IgD-negative memory B cell (primary cell): Measurements from ENCODE around the gene HIPK2. TPM values are rescaled to one million over a fixed set of nuclear protein-coding genes. Genes with fewer than 3 reads are reported as not detected.

Source experiments
- H3K27ac Mint-ChIP-seq, 3 donors: one replicate each; pipeline ENCODE4 v1.8.0; 2020 to 2022; ENCODE audit warnings: mild to moderate bottlenecking in 3 of 3, mixed read lengths in 3 of 3, moderate library complexity in 1 of 3
- H3K27me3 Mint-ChIP-seq: one replicate; pipeline ENCODE4 v1.8.0; 2021; ENCODE audit warnings: mixed read lengths
- H3K36me3 Mint-ChIP-seq: one replicate; pipeline ENCODE4 v1.8.0; 2020; ENCODE audit warnings: mild to moderate bottlenecking, mixed read lengths
- H3K4me1 Mint-ChIP-seq, 3 donors: one replicate each; pipeline ENCODE4 v1.8.0; 2020 to 2022; ENCODE audit warnings: mixed read lengths in 3 of 3, mild to moderate bottlenecking in 1 of 3
- H3K4me3 Mint-ChIP-seq, 4 donors: one replicate each; pipeline ENCODE4 v1.8.0; 2020 to 2022; ENCODE audit warnings: mild to moderate bottlenecking in 4 of 4, mixed read lengths in 4 of 4, moderate library complexity in 3 of 4
- H3K9me3 Mint-ChIP-seq, 3 donors: one replicate each; pipeline ENCODE4 v1.8.0; 2020 to 2021; ENCODE audit warnings: mixed read lengths in 3 of 3, mild to moderate bottlenecking in 1 of 3
- polyA plus RNA-seq: library from polyadenylated mRNA; unstranded; fragments of 300-500 nt; fragmentation: Illumina TruSeq; gene quantifications from one replicate; pipeline ENCODE4 v1.2.3, GENCODE V29; 2021

Gene HIPK2
- polyA plus RNA-seq, 1 donor from 2014 or later, result 5.5 TPM

GRCh38 chr7:139728203-139728602 is 49.6 kb downstream of the HIPK2 start:
- Mint-ChIP-seq H3K9me3 (no peaks in the 10 kb centered on the region), H3K27ac (peak overlapping the region; percentile 34 to 100 (median 71)), H3K4me1 (peaks cover 37 to 63% (median 54%) of the 10 kb centered on the region in 3 donors), H3K4me3 (no peak overlapping the region), H3K27me3 (no peaks in the 10 kb centered on the region), H3K36me3 (peaks cover 15% of the 10 kb centered on the region)

GRCh38 chr7:139727151-139727705 is 50.6 kb downstream of the HIPK2 start:
- Mint-ChIP-seq H3K27ac (peak overlapping the region; percentile 89 to 100 (median 100)), H3K27me3 (no peaks in the 10 kb centered on the region), H3K36me3 (peaks cover 15% of the 10 kb centered on the region), H3K4me3 (peak overlapping the region in 3 of 4 donors; percentile 50 to 89 (median 69)), H3K9me3 (no peaks in the 10 kb centered on the region), H3K4me1 (peaks cover 37 to 62% (median 51%) of the 10 kb centered on the region in 3 donors)

- H3K4me1 Mint-ChIP-seq, result peaks cover 33 to 59% (median 45%) of the 10 kb centered on the region in 3 donors
- peak overlapping the region; percentile 89 to 100 (median 100) for H3K27ac Mint-ChIP-seq
- no peaks in the 10 kb centered on the region for H3K9me3 Mint-ChIP-seq
- H3K36me3 Mint-ChIP-seq, result peaks cover 13% of the 10 kb centered on the region
- peak overlapping the region; percentile 50 to 94 (median 68) for H3K4me3 Mint-ChIP-seq
- no peaks in the 10 kb centered on the region for H3K27me3 Mint-ChIP-seq
Measured at GRCh38 chr7:139726485-139726869, 51.3 kb downstream of the HIPK2 start.

GRCh38 chr7:139725858-139726484 is 51.8 kb downstream of the HIPK2 start:
- H3K36me3 Mint-ChIP-seq, result peaks cover 13% of the 10 kb centered on the region
- H3K4me1 Mint-ChIP-seq, result peaks cover 27 to 59% (median 40%) of the 10 kb centered on the region in 3 donors
- peak overlapping the region; percentile 50 to 94 (median 69) for H3K4me3 Mint-ChIP-seq
- H3K27me3 Mint-ChIP-seq, result no peaks in the 10 kb centered on the region
- H3K27ac Mint-ChIP-seq, result peak overlapping the region; percentile 89 to 100 (median 100)
- no peaks in the 10 kb centered on the region for H3K9me3 Mint-ChIP-seq

- Mint-ChIP-seq H3K27ac (peak overlapping the region; percentile 89 to 100 (median 100)), H3K27me3 (no peaks in the 10 kb centered on the region), H3K4me1 (peaks cover 26 to 55% (median 35%) of the 10 kb centered on the region in 3 donors), H3K36me3 (peaks cover 13% of the 10 kb centered on the region), H3K4me3 (peak overlapping the region; percentile 50 to 94 (median 76)), H3K9me3 (no peaks in the 10 kb centered on the region)
Measured at GRCh38 chr7:139725077-139725476, 52.7 kb downstream of the HIPK2 start.

GRCh38 chr7:139722604-139723003 is 55.2 kb downstream of the HIPK2 start:
- Mint-ChIP-seq H3K27me3 (no peaks in the 10 kb centered on the region), H3K4me1 (peaks cover 26 to 44% (median 31%) of the 10 kb centered on the region in 3 donors), H3K4me3 (no peak overlapping the region), H3K27ac (peak overlapping the region in 1 of 3 donors; percentile 43), H3K36me3 (peaks cover 12% of the 10 kb centered on the region), H3K9me3 (no peaks in the 10 kb centered on the region)

- no peak overlapping the region for H3K27ac Mint-ChIP-seq
- H3K27me3 Mint-ChIP-seq, result no peaks in the 10 kb centered on the region
- H3K36me3 Mint-ChIP-seq, result peaks cover 9% of the 10 kb centered on the region
- H3K4me3 Mint-ChIP-seq, result peak overlapping the region in 1 of 4 donors; percentile 25
- no peaks in the 10 kb centered on the region for H3K9me3 Mint-ChIP-seq
- H3K4me1 Mint-ChIP-seq, result peaks cover 20 to 40% (median 28%) of the 10 kb centered on the region in 3 donors
Measured at GRCh38 chr7:139721821-139722220, 56.0 kb downstream of the HIPK2 start.

GRCh38 chr7:139721417-139721816 is 56.4 kb downstream of the HIPK2 start:
- peaks cover 11% of the 10 kb centered on the region for H3K36me3 Mint-ChIP-seq
- H3K9me3 Mint-ChIP-seq, result no peaks in the 10 kb centered on the region
- H3K27ac Mint-ChIP-seq, result no peak overlapping the region
- peaks cover 16 to 37% (median 27%) of the 10 kb centered on the region in 3 donors for H3K4me1 Mint-ChIP-seq
- H3K4me3 Mint-ChIP-seq, result peak overlapping the region in 1 of 4 donors; percentile 25
- H3K27me3 Mint-ChIP-seq, result no peaks in the 10 kb centered on the region

- Mint-ChIP-seq H3K27me3 (no peaks in the 10 kb centered on the region), H3K9me3 (no peaks in the 10 kb centered on the region), H3K36me3 (peaks cover 12% of the 10 kb centered on the region), H3K4me3 (no peak overlapping the region), H3K27ac (no peak overlapping the region), H3K4me1 (peaks cover 10 to 31% (median 24%) of the 10 kb centered on the region in 3 donors)
Measured at GRCh38 chr7:139720705-139721231, 57.0 kb downstream of the HIPK2 start.

- Mint-ChIP-seq H3K27ac (no peak overlapping the region), H3K4me3 (no peak overlapping the region), H3K27me3 (no peaks in the 10 kb centered on the region), H3K36me3 (peaks cover 16% of the 10 kb centered on the region), H3K4me1 (peaks cover 6 to 32% (median 25%) of the 10 kb centered on the region in 3 donors), H3K9me3 (no peaks in the 10 kb centered on the region)
Measured at GRCh38 chr7:139720186-139720585, 57.6 kb downstream of the HIPK2 start.

GRCh38 chr7:139718859-139719258 is 58.9 kb downstream of the HIPK2 start:
- H3K36me3 Mint-ChIP-seq, result peaks cover 18% of the 10 kb centered on the region
- H3K4me1 Mint-ChIP-seq, result peaks cover 8 to 39% (median 31%) of the 10 kb centered on the region in 3 donors
- no peaks in the 10 kb centered on the region for H3K9me3 Mint-ChIP-seq
- no peaks in the 10 kb centered on the region for H3K27me3 Mint-ChIP-seq
- H3K4me3 Mint-ChIP-seq, result no peak overlapping the region
- H3K27ac Mint-ChIP-seq, result no peak overlapping the region

- H3K4me3 Mint-ChIP-seq, result no peak overlapping the region
- peaks cover 8 to 38% (median 28%) of the 10 kb centered on the region in 3 donors for H3K4me1 Mint-ChIP-seq
Measured at GRCh38 chr7:139718141-139718540, 59.7 kb downstream of the HIPK2 start.

GRCh38 chr7:139716156-139716942 is 61.4 kb downstream of the HIPK2 start:
- Mint-ChIP-seq H3K27ac (peak overlapping the region; percentile 92 to 97 (median 96)), H3K4me1 (peaks cover 8 to 35% (median 32%) of the 10 kb centered on the region in 3 donors), H3K36me3 (peaks cover 20% of the 10 kb centered on the region), H3K27me3 (no peaks in the 10 kb centered on the region), H3K4me3 (peak overlapping the region in 3 of 4 donors; percentile 22 to 30 (median 29)), H3K9me3 (no peaks in the 10 kb centered on the region)

More at GRCh38 chr7:139718141-139718540, 59.7 kb downstream of the HIPK2 start:
- Mint-ChIP-seq H3K27me3 (no peaks in the 10 kb centered on the region), H3K36me3 (peaks cover 18% of the 10 kb centered on the region), H3K9me3 (no peaks in the 10 kb centered on the region), H3K27ac (no peak overlapping the region)

- H3K27ac Mint-ChIP-seq, result peak overlapping the region; percentile 96 to 97 (median 96)
- H3K27me3 Mint-ChIP-seq, result no peaks in the 10 kb centered on the region
- H3K36me3 Mint-ChIP-seq, result peaks cover 27% of the 10 kb centered on the region
- peak overlapping the region in 3 of 4 donors; percentile 69 to 86 (median 84) for H3K4me3 Mint-ChIP-seq
- no peaks in the 10 kb centered on the region for H3K9me3 Mint-ChIP-seq
- peaks cover 9 to 39% (median 34%) of the 10 kb centered on the region in 3 donors for H3K4me1 Mint-ChIP-seq
Measured at GRCh38 chr7:139715194-139715815, 62.5 kb downstream of the HIPK2 start.
